MV-4-11 (cell line): ENCODE data around the gene NBL1.

Experiments
- DNase-seq: peaks from one replicate; lab custom pipeline; 2025; lab: John Stamatoyannopoulos, UW

Gene NBL1

GRCh38 chr1:19703280-19703679 is 59.2 kb downstream of the NBL1 start:
- no peak for DNase-seq

DNA sequence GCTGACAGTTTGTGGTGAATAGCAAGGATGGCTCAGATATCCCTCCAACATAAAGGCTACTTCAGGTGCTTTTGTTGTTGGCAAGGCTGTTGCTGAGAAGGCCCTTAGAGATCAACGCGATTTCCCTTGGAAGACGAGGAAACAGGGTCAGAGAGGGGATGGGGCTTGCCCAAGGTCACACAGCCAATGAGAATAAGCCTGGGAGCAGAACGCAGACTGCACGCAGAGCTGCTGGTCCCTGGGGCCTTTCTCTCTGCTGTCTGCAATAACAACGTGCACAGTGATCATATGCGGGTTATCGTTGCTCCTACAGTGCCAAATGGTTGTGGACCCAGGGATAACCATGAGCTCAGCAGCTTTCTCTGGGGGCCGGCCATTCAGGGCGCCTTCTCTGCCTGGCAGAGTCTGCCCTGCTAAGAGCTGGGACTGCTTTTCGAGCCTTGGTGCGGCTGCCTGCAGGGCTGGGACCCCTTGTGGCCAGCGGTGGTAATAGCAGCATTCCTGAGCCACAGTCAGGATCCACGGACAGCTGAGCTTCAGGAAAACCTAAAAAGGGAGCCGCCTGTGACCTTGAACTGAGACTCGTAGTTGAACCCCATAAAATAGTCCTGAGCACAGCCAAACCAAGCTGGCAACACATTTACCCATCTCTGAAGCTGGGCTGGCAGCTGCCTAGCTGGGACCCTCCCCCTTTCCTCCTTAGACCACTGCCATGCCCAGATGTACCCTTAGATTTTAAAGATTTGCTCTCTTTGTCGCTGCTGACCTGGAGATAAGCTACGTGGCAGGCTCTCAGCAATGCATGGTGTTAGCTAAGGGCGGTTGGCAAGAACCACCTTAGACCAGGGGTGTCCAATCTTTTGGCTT is 60.4 kb downstream of the NBL1 start:
- peak; percentile 34 for DNase-seq

- no peak for DNase-seq
These were observed 61.4 kb downstream of the NBL1 start for GRCh38 chr1:19705464-19705863.

GRCh38 chr1:19706136-19706535 is 62.0 kb downstream of the NBL1 start:
- DNase-seq: no peak
